Measurements from ENCODE around the gene TSPAN4.

TSPAN4 gene

DNA sequence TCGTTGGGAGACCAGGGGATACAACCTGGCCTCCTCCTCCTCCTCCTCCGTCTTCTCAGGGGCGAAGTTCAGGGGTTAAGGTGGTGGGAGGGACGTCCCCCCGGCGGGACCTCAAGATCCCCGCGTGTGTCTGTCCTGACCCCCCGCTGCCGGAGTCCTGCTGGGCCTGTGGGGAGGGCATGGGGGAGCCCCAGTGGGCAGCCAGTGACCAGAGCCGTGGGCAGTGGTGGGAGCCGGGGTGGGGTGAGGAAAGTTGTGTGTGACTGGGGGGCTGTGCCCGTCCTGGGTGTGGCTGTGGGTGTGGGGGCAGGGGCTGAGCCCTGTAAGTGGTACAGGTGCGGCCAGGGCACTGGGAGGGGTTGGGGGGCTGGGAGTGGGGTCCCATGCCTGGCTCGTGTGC, 10.1 kb downstream of the TSPAN4 start:
- DNase-seq, result no peak

DNA sequence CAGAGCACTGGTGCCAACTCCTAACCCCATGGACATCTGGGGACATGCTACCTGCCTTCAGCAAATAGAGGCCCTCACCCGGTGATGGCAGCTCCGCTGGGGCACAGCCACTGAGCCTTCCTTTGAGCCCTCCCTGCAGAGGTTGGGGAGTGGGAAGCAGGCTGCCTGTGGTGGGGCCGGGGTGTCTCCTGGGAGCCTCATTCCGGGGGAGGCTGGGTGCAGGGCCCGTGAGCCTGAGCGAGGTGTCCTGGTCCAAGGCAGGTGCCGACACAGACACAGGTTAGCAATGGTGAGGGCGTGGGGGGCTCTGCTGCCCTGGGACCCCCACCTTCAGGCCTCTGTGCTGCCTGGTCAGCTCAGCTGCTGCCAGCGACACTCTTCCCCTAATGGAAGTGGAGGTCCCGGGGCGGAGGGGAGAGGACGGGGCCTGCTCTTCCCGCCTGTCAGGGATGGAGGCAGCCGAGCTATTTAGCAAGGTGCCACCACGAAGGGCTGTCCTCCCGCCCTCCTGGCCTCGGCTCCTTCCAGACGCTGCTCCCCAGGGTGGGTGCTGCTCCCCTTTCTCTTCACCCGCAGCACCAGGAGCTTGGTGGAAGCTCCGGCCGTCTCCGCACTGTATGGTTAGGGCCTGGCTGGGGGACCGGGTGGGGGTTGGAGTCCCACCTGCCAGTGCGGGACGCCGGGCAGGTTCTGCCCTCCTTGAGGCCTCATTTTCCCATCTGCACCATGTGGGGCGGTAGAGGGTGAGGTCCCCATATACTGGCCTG, 11.2 kb downstream of the TSPAN4 start:
- DNase-seq, result no peak

DNA sequence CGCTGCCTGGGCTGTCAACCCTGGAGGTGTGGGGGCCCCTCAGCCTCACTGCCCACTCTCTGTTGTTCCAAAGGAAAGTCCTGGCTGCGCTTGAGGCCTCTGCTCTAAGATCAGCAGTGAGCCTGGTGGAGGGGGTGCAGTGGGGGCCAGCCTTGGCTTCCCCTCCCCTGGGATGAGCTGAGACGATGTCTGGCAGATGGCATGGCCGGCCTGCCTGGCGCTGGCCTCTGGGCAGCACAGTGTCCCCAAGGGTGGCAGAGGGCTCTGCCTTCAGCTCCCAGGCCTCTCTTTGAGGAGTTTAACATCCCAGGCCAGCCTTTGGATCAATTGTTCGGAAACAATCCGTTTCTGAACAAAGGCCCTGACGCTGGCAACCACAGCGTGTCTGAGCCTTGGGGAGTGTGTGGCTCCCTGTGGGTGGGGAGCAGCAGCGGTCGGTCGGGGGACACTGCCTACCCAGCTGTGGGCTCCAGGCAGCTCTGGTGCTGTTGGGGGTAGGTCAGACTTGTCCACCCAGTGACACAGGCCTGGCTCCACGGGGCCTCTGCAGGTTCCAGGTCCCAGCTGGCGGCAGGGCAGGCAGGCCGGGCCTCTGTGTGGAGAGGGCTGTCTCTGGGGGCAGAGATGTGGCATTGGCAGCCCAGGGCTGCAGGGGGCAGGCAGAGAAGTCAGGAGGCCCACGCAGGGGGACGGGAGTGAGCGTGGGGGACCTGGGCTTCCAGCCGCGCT, 12.1 kb downstream of the TSPAN4 start:
- no peak for DNase-seq

DNA sequence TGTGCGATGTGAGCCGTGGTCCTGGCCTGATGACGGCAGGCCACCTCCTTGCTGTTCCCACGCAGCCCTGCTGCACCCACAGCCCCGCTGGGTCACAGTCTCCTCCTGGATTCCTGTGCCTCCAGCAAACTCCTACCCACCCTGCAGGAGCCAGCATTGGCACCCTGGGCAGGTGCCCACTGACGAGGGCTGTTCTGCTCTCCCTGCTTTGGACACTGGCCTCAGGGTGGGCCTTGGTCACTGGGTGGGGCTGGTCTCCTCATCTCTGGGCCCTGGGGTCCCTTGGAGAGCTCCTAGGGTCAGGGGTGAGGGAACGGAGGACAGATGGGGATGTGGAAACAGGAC, 12.7 kb downstream of the TSPAN4 start:
- no peak for DNase-seq

DNA sequence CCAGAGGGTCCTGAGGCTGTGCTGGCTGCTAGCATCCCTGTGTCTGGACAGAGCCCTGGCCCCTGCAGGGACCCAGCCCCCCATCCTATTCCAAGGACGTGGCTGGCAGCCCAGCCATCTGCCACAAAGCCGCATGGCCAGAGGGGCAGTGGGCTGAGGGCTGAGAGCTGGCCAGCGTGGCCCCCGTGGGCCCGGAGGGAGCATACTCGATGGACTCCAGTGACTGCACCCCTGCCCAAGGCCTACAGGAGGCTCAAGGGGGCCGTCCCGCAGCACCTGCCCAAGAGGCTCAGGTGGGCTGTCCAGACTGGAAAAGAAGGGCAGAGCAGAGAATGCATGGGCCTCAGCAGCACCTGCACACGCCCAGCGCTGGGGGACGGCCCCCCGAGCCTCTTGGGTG, 13.1 kb downstream of the TSPAN4 start:
- DNase-seq, result no peak

DNA sequence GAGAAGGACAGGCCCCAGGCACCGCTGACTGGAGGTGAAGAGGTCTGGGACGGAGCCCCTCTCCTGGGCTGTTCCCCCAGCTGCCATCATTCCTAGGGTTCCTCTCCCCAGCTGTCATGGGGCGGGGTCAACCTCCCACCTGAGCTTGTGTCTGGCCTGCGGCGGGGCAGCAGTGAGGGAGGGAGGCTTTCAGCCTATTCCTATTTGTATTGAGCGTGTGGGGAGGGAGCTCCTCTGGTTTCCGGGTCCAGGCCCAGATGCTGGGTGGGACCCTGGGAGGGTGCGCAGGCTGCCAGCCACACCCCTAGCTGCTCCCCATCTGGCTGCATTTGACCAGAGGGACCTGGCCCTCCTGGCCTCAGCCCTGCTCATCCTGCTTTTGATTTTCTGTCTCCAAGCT, 13.7 kb downstream of the TSPAN4 start:
- DNase-seq, result no peak

DNA sequence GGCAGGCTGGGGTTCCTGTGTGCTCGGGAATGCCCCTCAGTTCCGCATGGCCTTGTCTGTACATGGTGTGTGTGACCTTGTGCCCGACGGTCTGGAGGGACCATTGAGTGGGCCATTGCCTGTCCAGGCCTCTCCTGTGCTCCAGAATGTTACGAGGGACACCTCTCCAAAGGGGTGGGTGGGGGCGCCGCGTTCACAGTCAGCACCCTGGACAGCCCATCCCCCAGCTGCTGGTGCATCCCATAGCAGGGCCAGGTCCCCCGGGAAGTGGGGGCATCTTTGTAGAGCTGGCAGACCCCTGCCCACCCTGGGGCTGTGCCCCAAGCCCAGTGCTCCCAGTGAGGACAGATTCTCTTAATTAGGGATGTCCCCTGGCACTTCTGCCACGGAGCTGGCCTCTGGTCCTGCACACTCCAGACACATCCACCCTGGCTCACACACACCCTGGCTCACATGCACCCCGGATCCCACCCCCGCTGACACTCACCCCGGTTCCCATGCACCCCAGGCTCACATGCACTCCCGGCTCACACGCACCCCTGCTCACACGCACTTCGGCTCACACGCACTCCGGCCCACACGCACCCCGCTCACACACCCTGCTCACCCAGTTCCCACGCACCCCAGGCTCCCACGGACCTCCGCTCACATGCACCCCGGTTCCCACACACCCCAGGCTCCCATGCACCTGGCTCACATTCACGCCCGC, 15.6 kb downstream of the TSPAN4 start:
- DNase-seq, result no peak

DNA sequence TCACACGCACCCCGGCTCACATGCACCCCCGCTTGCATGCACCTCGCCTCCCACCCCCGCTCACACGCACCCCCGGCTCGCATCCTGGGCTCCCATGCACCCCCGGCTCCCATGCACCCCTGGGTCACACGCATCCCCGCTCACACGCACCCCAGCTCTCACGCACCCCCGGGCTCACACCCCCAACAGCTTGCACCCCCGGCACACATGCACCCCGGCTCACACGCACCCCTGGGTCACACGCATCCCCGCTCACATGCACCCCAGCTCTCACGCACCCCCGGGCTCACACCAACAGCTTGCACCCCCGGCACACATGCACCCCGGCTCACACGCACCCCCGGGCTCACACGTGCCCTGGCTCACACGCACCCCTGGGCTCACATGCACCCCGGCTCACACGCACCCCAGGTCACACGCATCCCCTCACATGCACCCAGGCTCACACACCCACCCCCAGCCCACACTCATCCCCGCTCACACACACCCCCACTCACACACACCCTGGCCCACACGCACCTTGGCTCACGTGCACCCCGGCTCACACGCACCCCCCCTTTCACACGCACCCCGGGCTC, 16.2 kb downstream of the TSPAN4 start:
- DNase-seq, result no peak

DNA sequence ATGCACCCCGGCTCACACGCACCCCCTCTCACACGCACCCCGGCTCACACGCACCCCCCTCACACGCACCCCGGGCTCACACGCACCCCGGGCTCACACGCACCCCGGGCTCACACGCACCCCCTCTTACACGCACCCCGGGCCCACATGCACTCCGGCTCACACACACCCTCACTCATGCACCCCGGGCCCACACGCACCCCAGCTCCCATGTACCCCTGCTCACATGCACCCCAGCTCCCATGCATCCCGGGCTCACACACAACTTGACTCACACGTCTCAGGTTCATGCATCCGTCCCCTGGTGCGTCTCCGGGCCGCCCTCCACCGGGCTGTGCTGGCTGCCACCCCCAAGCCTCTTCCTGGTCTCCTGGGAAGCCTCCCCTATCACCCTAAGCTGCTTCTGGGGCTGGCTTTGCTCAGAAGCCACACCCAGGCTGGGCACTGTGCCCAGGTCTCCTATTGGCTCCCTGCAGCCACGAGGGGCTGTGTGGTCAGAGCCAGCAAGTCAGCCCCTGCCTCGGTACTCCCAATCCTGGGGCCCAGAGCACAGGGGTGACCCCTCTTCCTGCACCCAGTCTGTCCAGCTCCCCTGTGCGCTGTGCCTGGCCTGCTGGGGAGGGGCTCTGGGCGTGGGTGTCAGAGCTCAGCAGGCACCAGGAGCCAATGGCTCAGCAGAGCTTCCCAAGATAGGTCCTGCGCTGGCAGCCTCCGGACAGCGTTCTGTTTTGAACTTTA, 16.9 kb downstream of the TSPAN4 start:
- no peak for DNase-seq

DNA sequence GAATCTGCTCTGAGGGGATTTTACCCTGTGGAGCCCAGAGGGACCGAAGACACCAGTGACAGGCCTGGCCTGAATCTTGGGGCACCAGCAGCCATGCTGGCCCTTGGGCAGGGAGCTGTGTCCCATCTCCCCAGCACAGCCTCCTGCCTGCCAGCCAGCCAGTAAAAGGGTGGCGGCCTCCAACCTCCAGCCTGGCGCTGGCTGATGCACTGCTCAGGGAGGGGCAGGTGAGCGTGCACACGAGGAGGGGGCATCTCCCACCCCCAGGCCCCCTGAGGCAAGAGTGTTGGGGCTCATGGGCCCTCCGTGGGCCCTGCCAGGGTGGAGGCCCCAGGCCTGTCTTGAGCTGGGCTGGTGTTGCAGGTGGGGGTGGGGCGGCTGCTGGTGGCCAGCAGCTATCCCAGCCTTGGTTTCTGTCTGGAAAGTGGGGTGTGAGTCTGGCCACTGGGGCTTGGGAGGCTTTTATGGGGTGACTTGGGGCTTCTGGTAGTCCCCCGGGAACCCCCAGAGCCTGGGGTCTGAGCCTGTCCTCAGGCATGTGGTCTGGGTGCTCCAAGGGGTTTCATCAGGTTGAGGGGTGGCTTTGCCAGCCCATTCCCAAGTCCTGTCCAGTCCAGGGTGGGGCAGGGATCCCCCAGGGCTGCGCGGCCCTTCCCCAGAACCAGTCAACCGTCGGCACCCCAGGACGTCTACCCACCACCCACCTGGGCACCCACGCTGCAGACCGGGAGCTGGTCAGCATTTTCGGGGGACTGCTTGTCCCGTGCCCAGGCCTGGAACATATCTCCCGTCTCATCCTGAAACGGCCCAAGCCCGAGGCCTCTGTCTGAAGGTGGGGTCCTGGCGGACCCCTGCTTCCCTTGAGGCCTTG, 17.8 kb downstream of the TSPAN4 start:
- no peak for DNase-seq

DNA sequence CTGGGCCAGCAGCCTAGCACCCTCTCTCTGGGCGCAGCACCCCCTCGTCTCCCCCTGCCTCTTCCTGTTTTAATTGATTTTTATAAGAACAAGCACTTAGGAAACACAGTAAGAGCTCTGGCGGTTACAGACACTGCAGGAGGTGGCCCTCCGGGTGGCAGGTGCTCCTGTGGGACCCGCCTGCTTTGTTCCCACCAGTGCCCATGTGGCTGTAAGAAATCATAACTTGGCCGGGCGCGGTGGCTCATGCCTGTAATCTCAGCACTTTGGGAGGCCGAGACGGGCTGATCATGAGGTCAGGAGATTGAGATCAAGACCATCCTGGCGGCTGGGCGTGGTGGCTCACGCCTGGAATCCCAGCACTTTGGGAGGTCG, 18.4 kb downstream of the TSPAN4 start:
- no peak for DNase-seq

DNA sequence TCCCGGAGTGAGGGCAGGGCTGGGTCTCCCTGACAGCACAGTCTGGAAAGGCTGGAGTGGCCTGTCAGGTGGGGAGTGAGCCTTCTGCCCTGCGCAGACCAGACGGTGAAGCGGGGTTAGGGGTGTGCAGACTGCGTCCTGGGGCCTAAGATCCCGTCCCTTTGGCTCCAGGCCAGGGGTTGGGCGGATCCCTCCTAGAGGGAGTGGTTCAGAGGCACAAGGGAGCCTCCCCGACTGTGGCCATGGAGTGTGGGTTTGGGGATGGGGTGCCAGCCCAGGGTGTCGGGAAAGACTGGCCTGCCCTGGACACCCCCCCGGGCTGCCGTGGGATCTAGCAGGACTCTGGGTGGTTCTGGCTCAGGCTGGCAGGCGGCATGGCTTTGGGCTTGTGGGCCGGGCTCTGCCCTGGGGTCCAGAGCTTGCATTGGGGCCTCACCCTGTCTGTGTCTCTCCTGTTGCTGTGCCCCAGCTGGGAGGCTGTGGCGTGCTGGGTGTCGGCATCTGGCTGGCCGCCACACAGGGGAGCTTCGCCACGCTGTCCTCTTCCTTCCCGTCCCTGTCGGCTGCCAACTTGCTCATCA, 19.5 kb downstream of the TSPAN4 start:
- no peak for DNase-seq

DNA sequence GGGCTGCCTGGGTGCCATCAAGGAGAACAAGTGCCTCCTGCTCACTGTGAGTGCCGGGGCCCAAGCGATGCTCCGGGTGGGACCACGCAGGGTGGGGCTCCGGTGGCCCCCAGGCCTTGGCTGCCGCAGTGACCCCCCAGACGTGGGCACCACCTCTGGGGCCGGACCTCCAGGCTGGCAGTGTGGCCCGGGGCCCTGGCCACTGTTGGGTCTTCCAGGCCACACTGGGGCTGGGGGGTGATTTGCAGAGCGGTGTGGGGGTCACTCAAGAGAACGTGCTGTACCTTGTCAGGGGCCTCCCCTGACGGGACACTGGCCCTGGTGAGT, 20.0 kb downstream of the TSPAN4 start:
- DNase-seq, result no peak

DNA sequence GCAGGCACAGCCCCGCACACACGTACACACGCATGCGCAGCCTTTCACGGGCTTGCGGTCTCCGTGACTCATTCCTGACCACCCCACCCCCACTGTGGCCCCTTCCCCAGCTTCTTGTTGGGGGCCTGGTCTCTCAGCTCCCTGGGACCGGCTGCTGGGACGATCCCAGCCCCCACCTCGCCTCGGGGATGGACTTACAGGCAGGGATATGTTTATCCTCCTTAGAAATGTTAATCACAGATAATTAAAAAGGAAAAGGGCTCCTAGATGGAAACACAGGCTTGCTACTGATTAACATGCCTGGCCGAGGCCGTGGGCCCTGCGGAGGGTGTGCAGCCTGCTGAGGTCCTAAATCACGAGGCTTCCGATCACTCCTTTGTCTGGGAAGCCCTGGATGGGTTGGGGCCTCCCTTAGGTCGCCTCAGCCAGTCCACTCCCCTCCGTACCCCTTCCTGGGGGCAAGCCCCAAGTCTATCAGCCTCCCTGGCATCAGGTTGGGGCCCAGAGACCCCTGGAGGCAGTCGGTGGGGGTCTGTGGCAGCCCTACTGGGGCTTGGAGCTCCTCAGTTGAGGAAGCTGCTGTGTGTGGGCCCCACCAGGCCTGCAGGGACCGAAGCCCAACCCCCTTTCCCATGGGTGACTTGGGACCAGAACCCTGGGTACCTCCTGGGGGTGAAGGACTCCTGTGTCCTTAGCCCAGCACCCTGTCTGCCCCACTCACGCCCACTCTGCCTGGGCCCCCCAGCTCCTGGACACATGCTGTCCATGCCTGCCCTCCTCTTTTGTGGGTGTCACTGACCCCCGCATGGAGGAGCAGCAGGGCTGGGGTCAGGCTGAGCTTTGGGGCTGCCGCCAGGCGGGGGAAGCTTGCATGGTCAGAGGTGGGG, 20.6 kb downstream of the TSPAN4 start:
- DNase-seq, result no peak

DNA sequence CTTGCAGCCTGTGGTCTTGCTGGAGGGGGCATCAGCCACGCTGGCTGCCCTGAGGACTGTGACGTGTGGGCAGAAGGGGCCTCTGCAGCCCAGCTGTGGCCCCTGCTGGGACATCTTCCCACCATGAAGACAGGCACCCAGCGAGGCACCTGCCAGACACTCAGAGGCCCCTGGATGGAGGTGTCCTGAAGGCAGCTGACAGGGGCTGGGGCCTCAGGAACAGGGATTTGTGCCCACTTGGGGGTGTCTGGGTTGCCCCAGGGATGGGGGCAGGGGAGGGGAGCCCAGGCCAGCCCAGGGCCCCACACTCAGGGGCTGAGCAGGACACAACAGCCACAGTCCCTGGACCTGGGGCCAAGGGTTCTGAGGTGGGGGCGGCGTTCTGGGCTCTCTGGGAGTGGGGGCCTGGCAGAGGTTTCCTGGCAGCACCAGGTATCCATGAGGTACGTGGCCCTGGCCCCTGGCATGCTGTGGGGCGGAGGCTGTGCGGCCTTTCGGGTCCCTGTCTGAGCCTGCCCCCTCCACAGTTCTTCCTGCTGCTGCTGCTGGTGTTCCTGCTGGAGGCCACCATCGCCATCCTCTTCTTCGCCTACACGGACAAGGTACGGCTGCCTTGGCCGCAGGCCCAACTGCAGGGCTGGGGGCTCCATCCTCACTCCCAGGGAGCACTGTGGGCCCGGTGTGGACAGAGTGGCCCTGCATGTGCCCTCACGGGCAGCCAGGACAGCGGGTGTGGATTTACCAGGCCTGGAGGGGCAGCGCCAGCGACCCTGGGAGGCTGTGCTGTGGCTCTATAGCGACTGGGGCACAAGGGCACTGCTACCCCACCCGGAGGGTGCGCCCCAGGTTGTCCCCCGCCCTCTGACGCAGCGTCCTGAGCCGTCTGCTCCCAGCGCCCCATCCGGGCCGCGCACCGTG, 21.5 kb downstream of the TSPAN4 start:
- DNase-seq, result no peak

DNA sequence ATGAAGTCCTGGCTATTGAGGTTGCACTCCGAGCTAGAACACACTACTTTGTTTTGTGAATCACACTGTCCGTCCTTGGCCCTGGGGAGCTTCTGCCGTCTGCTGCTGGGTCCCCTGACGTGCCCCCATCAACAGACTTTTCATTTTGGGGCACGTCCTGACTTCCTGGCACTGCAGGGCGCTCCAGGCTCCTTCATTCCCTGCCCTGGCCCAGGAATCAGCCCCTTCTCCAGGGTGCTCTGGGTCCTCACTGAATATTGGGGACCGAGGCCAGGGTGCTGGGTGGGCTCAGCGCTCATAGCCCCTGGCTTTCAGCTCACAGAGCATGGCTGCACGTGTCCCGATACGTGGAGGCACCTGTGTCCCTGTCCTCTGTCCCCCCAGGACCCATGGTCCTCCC, 22.2 kb downstream of the TSPAN4 start:
- DNase-seq, result no peak

DNA sequence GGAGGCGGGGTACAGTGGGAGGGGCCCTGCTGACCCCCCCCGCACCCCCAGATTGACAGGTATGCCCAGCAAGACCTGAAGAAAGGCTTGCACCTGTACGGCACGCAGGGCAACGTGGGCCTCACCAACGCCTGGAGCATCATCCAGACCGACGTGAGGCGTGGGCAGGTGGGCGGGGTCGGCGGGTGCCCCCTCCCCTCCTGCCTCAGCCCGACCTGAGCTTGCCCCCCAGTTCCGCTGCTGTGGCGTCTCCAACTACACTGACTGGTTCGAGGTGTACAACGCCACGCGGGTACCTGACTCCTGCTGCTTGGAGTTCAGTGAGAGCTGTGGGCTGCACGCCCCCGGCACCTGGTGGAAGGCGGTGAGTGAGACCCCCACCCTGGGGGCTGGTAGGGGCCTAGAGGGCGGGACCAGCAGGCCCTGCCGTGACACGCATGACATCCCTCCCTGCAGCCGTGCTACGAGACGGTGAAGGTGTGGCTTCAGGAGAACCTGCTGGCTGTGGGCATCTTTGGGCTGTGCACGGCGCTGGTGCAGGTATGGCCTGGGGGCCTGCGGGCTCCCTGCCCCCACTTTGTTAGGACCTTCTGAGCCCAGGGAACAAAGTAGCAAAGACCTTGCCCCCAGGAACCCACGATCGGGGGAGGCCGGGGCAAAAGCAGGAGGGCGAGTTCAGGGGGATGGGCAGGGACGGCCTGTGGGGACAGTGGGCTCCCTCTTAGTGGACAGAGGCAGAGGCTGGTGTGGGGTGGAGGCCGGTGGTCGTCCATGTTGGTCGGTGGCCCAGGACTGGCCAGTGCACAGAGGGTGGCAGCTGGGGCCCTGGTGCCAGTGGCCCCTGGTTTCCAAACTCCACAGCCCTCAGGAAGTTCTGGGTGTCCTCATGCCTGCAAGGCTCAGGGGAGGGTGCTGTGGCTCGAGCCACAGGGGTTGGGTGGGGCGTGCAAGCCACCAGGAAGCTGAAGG, 23.1 kb downstream of the TSPAN4 start:
- DNase-seq, result no peak

DNA sequence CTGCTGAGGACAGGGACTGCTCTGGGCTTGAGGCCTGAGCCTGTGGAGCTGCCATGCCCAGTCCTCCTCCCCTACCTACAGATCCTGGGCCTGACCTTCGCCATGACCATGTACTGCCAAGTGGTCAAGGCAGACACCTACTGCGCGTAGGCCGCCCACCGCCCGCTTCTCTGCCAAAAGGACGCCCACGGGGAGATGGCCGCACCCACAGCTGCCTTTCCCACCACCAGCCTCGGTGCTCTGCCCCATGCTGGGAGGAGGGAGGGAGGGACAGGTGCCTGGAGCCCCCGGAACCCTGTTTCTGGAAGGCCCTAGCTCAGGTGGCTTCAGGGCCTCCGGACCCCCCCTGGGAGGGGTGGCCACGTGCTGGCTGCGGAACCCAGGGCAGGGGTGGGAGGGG, 23.8 kb downstream of the TSPAN4 start:
- DNase-seq, result no peak

All from activated CD8-positive, alpha-beta memory T cell treated with anti-CD3 and anti-CD28 coated beads, Interleukin-2, amount 50 U/mL, for 4 hours (primary cell).